Inflammatory macrophage treated with lipopolysaccharide for 1 hour (primary cell): ENCODE data around the gene POP7.
"Not testable (repeated sequence)": the region's sequence is repeated elsewhere in the genome, so short reads cannot be mapped to it uniquely, and the experiment has no call there.

Experiments used
- DNase-seq, 2 donors: peaks; one replicate each; pipeline ENCODE4 v3.0.0-alpha.2; 2020 to 2022

Gene POP7

GRCh38 chr7:100705753-100706671 lies at the start of gene POP7:
TSS of gene POP7 (plus strand) at chr7:100706121. CDS start at chr7:100706831, 710 bp downstream.
- peak; percentile 97 to 99 for DNase-seq

GRCh38 chr7:100662194-100662776 lies 43.6 kb upstream of the POP7 start:
- not testable (repeated sequence) for DNase-seq

GRCh38 chr7:100665168-100665726 lies 40.7 kb upstream of the POP7 start:
- DNase-seq: no peak

- no peak for DNase-seq
These were observed 38.4 kb upstream of the POP7 start for GRCh38 chr7:100667331-100668068.

- DNase-seq: no peak
These were observed 37.9 kb upstream of the POP7 start for GRCh38 chr7:100668069-100668449.

- DNase-seq: not testable (repeated sequence)
These were observed 36.8 kb upstream of the POP7 start for GRCh38 chr7:100669106-100669505.

GRCh38 chr7:100670074-100670473 lies 35.8 kb upstream of the POP7 start:
- peak in 1 of 2 donors; percentile 19 for DNase-seq

- no peak for DNase-seq
These were observed 34.3 kb upstream of the POP7 start for GRCh38 chr7:100671353-100672327.

- DNase-seq: peak; percentile 97 to 100
These were observed 32.5 kb upstream of the POP7 start, which contains the start of gene GNB2 for GRCh38 chr7:100673302-100673941. TSS of gene GNB2 (plus strand) at chr7:100673740. CDS start at chr7:100676266, 2,526 bp downstream.

GRCh38 chr7:100673942-100674410 lies 31.9 kb upstream of the POP7 start:
- DNase-seq: peak; percentile 34 to 44

GRCh38 chr7:100674411-100675104 lies 31.4 kb upstream of the POP7 start:
- DNase-seq: peak; percentile 24 to 51

- DNase-seq: no peak
These were observed 30.8 kb upstream of the POP7 start for GRCh38 chr7:100675105-100675451.

GRCh38 chr7:100675581-100676350 lies 30.2 kb upstream of the POP7 start:
- DNase-seq: peak; percentile 58 to 68

GRCh38 chr7:100676501-100677306 lies 29.2 kb upstream of the POP7 start:
- no peak for DNase-seq

- DNase-seq: no peak
These were observed 28.3 kb upstream of the POP7 start for GRCh38 chr7:100677308-100678267.

GRCh38 chr7:100678291-100678984 lies 27.5 kb upstream of the POP7 start:
- no peak for DNase-seq
